Lower leg skin (tissue), 4 donors: ENCODE data around the gene CREB5. TPM values are rescaled to one million over a fixed set of nuclear protein-coding genes. Genes with fewer than 3 reads are reported as not detected.

Experiments used
- DNase-seq, 2 donors: peaks; one replicate each; pipeline ENCODE4 v3.0.0-alpha.2; 2019; ENCODE audit warnings: low spot score in 2 of 2
- H3K4me3 ChIP-seq: fragments of 200-600 bp; sonication (generic); 2 replicates; pipeline ENCODE4 v1.5.1; 2017; ENCODE audit warnings: mild to moderate bottlenecking, low read depth; ENCODE audit not compliant: poor library complexity, severe bottlenecking
- POLR2A ChIP-seq, 2 donors: fragments of 450-650 bp; IDR thresholded peaks; one replicate each; pipeline ENCODE4 v1.6.1; 2016 to 2017; ENCODE audit warnings: antibody characterized with exemption in 2 of 2, mild to moderate bottlenecking in 1 of 2, moderate library complexity in 1 of 2
- WGBS, 2 donors: methylation state at CpG; one replicate each; pipeline ENCODE4 v1.1.5; 2018; 5-methylcytosine and 5-hydroxymethylcytosine counted together
- intact Hi-C: fragments of 100-400 bp; cut with DNase I; formaldehyde crosslinking; loops from one replicate; pipeline ENCODE4 v1.15.0; 2023; ENCODE audit warnings: low total_unique reads
- total RNA-seq, 4 donors: library from RNA; depleted of rRNA; stranded (reverse); fragments of >200 nt; gene quantifications; one replicate each; pipeline ENCODE4 v1.1.0, GENCODE V29; 2016
- TF ChIP-seq, protein P1 (sequence below), 3 donors: fragments of 450-650 bp; IDR thresholded peaks; one replicate each; pipeline ENCODE4 v1.5.1; 2016; ENCODE audit warnings: antibody characterized with exemption in 3 of 3, mild to moderate bottlenecking in 3 of 3, moderate library complexity in 2 of 3

Gene CREB5
- total RNA-seq, 4 donors from 2014 or later = 2.5 to 15.0 (median 5.4) TPM

GRCh38 chr7:28466341-28466740 lies 54.0 kb downstream of the CREB5 start:
- WGBS, 2 donors = 58 to 64% methylated on average over 8 of the region's 8 CpGs

DNA sequence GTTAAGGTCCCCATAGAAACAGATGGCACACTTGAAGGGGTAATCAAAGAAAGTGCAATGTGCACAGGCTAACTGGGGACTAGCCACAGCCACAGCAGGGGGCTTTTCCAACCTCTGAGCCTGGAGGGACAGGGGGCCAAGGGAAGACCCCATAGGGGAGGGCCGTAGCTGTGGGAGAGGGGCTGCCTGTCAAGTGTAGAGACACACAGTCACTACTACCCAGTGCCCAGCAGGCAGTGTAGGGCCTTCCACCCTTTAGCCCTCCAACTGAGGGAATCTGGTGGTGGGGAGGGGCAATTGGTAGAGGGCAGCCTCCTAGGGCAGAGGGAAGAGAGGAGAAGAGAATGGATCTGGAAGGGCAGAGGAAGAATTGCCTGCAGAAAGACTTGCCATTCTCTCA lies 54.6 kb downstream of the CREB5 start:
- intact Hi-C loops = no loop called here
- 75 to 100% methylated on average over 1 of the region's 1 CpG for WGBS, 2 donors
- TF ChIP-seq, protein P1, sequence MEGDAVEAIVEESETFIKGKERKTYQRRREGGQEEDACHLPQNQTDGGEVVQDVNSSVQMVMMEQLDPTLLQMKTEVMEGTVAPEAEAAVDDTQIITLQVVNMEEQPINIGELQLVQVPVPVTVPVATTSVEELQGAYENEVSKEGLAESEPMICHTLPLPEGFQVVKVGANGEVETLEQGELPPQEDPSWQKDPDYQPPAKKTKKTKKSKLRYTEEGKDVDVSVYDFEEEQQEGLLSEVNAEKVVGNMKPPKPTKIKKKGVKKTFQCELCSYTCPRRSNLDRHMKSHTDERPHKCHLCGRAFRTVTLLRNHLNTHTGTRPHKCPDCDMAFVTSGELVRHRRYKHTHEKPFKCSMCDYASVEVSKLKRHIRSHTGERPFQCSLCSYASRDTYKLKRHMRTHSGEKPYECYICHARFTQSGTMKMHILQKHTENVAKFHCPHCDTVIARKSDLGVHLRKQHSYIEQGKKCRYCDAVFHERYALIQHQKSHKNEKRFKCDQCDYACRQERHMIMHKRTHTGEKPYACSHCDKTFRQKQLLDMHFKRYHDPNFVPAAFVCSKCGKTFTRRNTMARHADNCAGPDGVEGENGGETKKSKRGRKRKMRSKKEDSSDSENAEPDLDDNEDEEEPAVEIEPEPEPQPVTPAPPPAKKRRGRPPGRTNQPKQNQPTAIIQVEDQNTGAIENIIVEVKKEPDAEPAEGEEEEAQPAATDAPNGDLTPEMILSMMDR (IDR thresholded peaks at IDR 0.05) = no peak
- no peak for TF ChIP-seq POLR2A (IDR thresholded peaks at IDR 0.05)

More at GRCh38 chr7:28466341-28466740, 54.0 kb downstream of the CREB5 start:
- intact Hi-C loops = no loop called here
- no peak overlapping the region for H3K4me3 ChIP-seq
- TF ChIP-seq POLR2A (IDR thresholded peaks at IDR 0.05) = no peak
- TF ChIP-seq, protein P1 (IDR thresholded peaks at IDR 0.05) = no peak
- DNase-seq = no peak

DNA sequence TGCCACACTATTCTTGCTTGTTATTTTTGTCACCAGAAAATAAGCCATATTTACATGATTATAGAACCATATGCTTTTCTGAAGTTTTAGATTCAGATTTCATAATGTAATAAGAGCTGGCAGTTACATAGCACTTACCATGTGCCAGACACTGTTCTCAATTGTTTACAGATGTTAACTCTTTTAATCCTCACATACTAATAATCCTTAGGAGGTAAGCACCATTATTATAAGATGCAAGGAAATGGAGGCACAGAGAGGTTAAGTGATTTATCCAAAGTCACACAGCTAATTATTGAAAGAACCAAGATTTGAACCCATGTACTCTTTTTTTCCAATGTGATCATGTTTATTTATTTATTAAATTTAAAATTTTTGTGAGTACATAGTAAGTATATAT lies 57.2 kb downstream of the CREB5 start:
- DNase-seq = no peak
- TF ChIP-seq, protein P1 (IDR thresholded peaks at IDR 0.05) = no peak
- no peak for TF ChIP-seq POLR2A (IDR thresholded peaks at IDR 0.05)
- no peak overlapping the region for H3K4me3 ChIP-seq
- intact Hi-C loops = no loop called here

More for the DNA sequence above, 54.6 kb downstream of the CREB5 start:
- DNase-seq = no peak
- H3K4me3 ChIP-seq = no peak overlapping the region

GRCh38 chr7:28470344-28470743 lies 58.0 kb downstream of the CREB5 start:
- intact Hi-C loops = no loop called here
- no peak for DNase-seq
- TF ChIP-seq, protein P1 (IDR thresholded peaks at IDR 0.05) = no peak
- no peak for TF ChIP-seq POLR2A (IDR thresholded peaks at IDR 0.05)
- no peak overlapping the region for H3K4me3 ChIP-seq
- WGBS, 2 donors = 52 to 59% methylated on average over 1 of the region's 1 CpG

DNA sequence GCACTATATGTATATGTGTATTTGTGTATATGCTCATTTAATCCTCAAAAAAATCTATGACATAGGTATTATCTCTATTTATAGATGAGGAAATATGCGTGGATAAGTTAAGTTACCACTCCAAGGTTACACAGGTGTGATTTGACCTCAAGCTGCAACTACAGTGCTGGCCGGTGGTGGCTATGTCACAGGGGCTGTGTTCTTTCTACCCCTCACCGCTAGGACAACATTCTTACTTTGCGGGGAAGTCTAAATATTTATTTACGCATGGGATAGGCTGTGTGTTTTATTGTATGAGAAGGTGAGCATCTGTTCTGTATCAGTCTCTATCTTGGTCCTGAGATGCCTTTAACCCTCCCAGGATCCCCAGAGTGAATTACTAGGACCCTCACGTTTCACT lies 60.0 kb downstream of the CREB5 start:
- intact Hi-C loops = no loop called here
- DNase-seq = no peak
- 73 to 87% methylated on average over 6 of the region's 6 CpGs for WGBS, 2 donors
- H3K4me3 ChIP-seq = no peak overlapping the region
- no peak for TF ChIP-seq POLR2A (IDR thresholded peaks at IDR 0.05)
- TF ChIP-seq, protein P1 (IDR thresholded peaks at IDR 0.05) = no peak

DNA sequence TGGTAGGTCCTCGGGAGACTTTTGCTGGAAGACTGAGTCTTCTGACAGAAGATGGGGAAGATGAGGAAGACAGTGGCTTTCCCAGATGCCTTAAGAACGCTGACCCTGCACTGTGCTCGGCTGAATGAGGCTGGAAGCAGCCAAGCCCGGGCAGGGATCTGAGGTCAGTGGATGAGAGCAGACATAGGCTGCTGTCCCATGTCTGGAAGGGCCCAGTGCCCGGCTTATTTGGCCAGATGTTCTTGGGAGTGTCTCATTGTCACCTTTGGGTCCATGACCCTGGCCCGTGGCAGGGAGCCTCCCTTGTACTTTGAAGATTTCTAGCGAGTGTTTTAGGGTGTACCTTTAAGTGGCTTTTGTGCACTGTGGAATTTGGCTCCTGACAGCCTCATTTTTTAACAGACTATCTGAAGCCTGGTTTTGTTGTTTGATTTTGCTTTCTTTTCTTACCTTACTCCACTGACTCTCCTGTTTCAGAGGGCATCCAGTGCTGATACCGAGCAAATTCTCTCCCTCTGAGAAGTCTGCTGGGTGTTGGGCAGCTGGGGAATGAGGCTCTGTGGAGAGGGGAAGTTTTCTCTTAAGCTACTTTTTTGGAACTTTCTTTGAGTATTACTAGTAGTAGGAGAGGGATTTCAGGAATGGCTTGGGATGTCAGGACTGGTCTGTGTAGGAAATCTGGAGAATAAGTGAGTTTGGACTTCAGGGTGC lies 61.4 kb downstream of the CREB5 start:
- peak; percentile 18 to 88 for DNase-seq
- no peak for TF ChIP-seq POLR2A (IDR thresholded peaks at IDR 0.05)
- TF ChIP-seq, protein P1 (IDR thresholded peaks at IDR 0.05) = no peak
- WGBS, 2 donors = 51 to 69% methylated on average over 8 of the region's 8 CpGs
- H3K4me3 ChIP-seq = no peak overlapping the region
- intact Hi-C loops = no loop called here
